ENCODE data around the gene TAS2R46. TPM values are rescaled to one million over a fixed set of nuclear protein-coding genes. Genes with fewer than 3 reads are reported as not detected.
A peak's percentile ranks its signal among the peaks of the same experiment; 100 is the strongest.

The TAS2R46 gene
- total and polyA plus RNA-seq, 2 donors (not counting 1 experiment from before 2014, with no cell fraction given) = 0.13 to 2.6 TPM

DNA sequence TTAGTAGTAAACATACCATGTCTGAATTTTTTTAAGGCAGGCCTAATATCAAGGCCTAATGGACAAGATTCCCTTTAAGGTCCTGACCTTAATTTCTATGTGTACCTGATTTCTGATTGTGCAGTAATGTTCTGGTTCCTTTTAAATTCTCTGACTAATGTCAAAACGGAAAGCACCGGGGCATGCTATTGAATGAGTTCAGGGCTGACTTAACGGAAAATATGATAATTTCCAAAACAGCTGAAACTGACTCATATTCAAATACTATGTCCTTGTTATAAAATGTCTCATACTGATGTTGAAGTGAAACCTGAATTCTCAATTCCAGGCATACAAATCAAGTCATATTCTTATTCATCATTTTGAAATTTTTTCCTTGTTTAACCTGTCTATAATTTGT, 23.3 kb upstream of the TAS2R46 start:
- peaks cover 4% of the 10 kb centered on the region in 2 donors for H3K4me1 ChIP-seq (ENCODE audit: control insufficient read depth in 2 of 2, insufficient read depth in 2 of 2, low read length in 2 of 2)
- no peak overlapping the region for H3K4me2 ChIP-seq (replicated peaks; ENCODE audit: low read depth, low read length, poor library complexity, severe bottlenecking)
- H4K20me1 ChIP-seq (ENCODE audit: control insufficient read depth, insufficient read depth, low read length, poor library complexity, severe bottlenecking) = no peaks in the 10 kb centered on the region
- Mint-ChIP-seq H3K27me3 (no peaks in the 10 kb centered on the region), H3K4me3 (no peak overlapping the region), H3K27ac (peak overlapping the region; percentile 41), H3K9me3 (ENCODE audit: insufficient read depth) (peaks cover 4% of the 10 kb centered on the region), H3K4me1 (peaks cover 9% of the 10 kb centered on the region)
- H3K36me3 ChIP-seq (replicated peaks in 1 of 2; ENCODE audit: control extremely low read depth in 1 of 2, control insufficient read depth in 1 of 2, extremely low read depth in 1 of 2, insufficient read depth in 2 of 2, low read length in 1 of 2) = no peaks in the 10 kb centered on the region
- peaks cover 0 to 4% (median 0%) of the 10 kb centered on the region in 3 donors for H3K9me3 ChIP-seq (ENCODE audit: control extremely low read depth in 1 of 3, control insufficient read depth in 2 of 3, insufficient read depth in 1 of 3, low read length in 2 of 3)
- intact Hi-C loops (cut with micrococcal nuclease) = no loop called here
- peak overlapping the region in 1 of 2 donors; percentile 4 for H3K27ac ChIP-seq (ENCODE audit: low read length in 2 of 2)
- WGBS (ENCODE audit: insufficient coverage) = no CpG with 5 or more reads among the region's 3 CpGs
- H3K9ac ChIP-seq (ENCODE audit: low read length) = no peak overlapping the region
- no peaks in the 10 kb centered on the region for H3K27me3 ChIP-seq (replicated peaks in 1 of 4; ENCODE audit: control extremely low read depth in 1 of 4, control insufficient read depth in 3 of 4, insufficient read depth in 4 of 4, low read length in 3 of 4)
- no peak overlapping the region for H2AFZ ChIP-seq (ENCODE audit: insufficient read depth, low read depth, low read length, poor library complexity, severe bottlenecking)
- no peak overlapping the region for H3K4me3 ChIP-seq (ENCODE audit: control extremely low read depth in 1 of 5, extremely low read depth in 1 of 5, insufficient read depth in 1 of 5, low read depth in 2 of 5, low read length in 4 of 5)
- peak; percentile 22 for DNase-seq
- POLR2A ChIA-PET = interaction anchor here (0.6 kb wide), 1 partner anchor 1640 kb away, joined by 4 read pairs; no protein-coding TSS in a partner anchor
- peak; percentile 45 for ATAC-seq (ENCODE audit: low read depth)
- H3K79me2 ChIP-seq (ENCODE audit: control insufficient read depth, insufficient read depth, low read length) = peaks cover 20% of the 10 kb centered on the region
- CTCF ChIA-PET = interaction anchor here (1.1 kb wide), 1 partner anchor 16 kb away, joined by 4 read pairs; no protein-coding TSS in a partner anchor
- TF ChIP-seq EZH2 (IDR thresholded peaks at IDR 0.05; ENCODE audit: borderline replicate concordance, insufficient read depth, low read depth, low read length, poor library complexity, severe bottlenecking) = no peak
- TF ChIP-seq, protein P1, sequence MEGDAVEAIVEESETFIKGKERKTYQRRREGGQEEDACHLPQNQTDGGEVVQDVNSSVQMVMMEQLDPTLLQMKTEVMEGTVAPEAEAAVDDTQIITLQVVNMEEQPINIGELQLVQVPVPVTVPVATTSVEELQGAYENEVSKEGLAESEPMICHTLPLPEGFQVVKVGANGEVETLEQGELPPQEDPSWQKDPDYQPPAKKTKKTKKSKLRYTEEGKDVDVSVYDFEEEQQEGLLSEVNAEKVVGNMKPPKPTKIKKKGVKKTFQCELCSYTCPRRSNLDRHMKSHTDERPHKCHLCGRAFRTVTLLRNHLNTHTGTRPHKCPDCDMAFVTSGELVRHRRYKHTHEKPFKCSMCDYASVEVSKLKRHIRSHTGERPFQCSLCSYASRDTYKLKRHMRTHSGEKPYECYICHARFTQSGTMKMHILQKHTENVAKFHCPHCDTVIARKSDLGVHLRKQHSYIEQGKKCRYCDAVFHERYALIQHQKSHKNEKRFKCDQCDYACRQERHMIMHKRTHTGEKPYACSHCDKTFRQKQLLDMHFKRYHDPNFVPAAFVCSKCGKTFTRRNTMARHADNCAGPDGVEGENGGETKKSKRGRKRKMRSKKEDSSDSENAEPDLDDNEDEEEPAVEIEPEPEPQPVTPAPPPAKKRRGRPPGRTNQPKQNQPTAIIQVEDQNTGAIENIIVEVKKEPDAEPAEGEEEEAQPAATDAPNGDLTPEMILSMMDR (IDR thresholded peaks at IDR 0.05) = no peak

DNA sequence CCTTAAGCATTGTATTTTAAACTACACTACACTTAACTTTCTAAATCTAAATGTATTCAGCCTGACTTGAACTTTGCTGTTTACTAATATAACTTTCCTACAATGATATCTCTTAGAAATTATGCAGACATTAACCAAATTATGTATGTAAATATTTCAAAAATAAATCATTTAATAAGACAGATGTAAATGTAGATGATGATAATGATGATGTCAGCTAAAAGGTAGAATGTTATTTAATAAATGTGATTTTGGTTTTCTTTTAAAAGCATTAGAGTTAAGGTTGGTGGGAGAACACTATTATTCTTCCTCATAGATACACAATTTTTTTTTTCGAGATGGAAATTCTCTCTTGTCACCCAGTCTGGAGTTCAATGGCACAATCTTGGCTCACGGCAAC, 19.9 kb upstream of the TAS2R46 start:
- no peak for ATAC-seq (ENCODE audit: low read depth)
- Histone ChIP-seq H4K20me1 (ENCODE audit: control insufficient read depth, insufficient read depth, low read length, poor library complexity, severe bottlenecking) (no peaks in the 10 kb centered on the region), H3K9ac (ENCODE audit: low read length) (no peak overlapping the region), H3K36me3 (replicated peaks in 1 of 2; ENCODE audit: control extremely low read depth in 1 of 2, control insufficient read depth in 1 of 2, extremely low read depth in 1 of 2, insufficient read depth in 2 of 2, low read length in 1 of 2) (no peaks in the 10 kb centered on the region), H3K27ac (ENCODE audit: low read length in 2 of 2) (no peak overlapping the region), H3K4me3 (ENCODE audit: control extremely low read depth in 1 of 5, extremely low read depth in 1 of 5, insufficient read depth in 1 of 5, low read depth in 2 of 5, low read length in 4 of 5) (no peak overlapping the region), H3K9me3 (ENCODE audit: control extremely low read depth in 1 of 3, control insufficient read depth in 2 of 3, insufficient read depth in 1 of 3, low read length in 2 of 3) (peaks cover 0 to 4% (median 0%) of the 10 kb centered on the region in 3 donors), H3K27me3 (replicated peaks in 1 of 4; ENCODE audit: control extremely low read depth in 1 of 4, control insufficient read depth in 3 of 4, insufficient read depth in 4 of 4, low read length in 3 of 4) (no peaks in the 10 kb centered on the region), H3K4me1 (ENCODE audit: control insufficient read depth in 2 of 2, insufficient read depth in 2 of 2, low read length in 2 of 2) (peaks cover 4% of the 10 kb centered on the region in 2 donors), H3K79me2 (ENCODE audit: control insufficient read depth, insufficient read depth, low read length) (peaks cover 11% of the 10 kb centered on the region), H2AFZ (ENCODE audit: insufficient read depth, low read depth, low read length, poor library complexity, severe bottlenecking) (no peak overlapping the region), H3K4me2 (replicated peaks; ENCODE audit: low read depth, low read length, poor library complexity, severe bottlenecking) (no peak overlapping the region)
- peaks cover 6% of the 10 kb centered on the region for H3K9me3 Mint-ChIP-seq (ENCODE audit: insufficient read depth)
- H3K4me3 Mint-ChIP-seq = no peak overlapping the region
- intact Hi-C loops (cut with micrococcal nuclease) = no loop called here
- no peaks in the 10 kb centered on the region for H3K27me3 Mint-ChIP-seq
- no peak overlapping the region for H3K27ac Mint-ChIP-seq
- no peak for DNase-seq
- POLR2A ChIA-PET = no interaction called here
- TF ChIP-seq, protein P1 (IDR thresholded peaks at IDR 0.05) = no peak
- no peak for TF ChIP-seq EZH2 (IDR thresholded peaks at IDR 0.05; ENCODE audit: borderline replicate concordance, insufficient read depth, low read depth, low read length, poor library complexity, severe bottlenecking)
- CTCF ChIA-PET = no interaction called here
- WGBS (ENCODE audit: insufficient coverage) = no CpG with 5 or more reads among the region's 2 CpGs
- H3K4me1 Mint-ChIP-seq = peaks cover 7% of the 10 kb centered on the region
